Amniotic stem cell (primary cell): ENCODE measurements around the gene ASIC4.

Experiments
- DNase-seq: peaks from one replicate; lab custom pipeline; 2025; lab: John Stamatoyannopoulos, UW

ASIC4 gene, protein sequence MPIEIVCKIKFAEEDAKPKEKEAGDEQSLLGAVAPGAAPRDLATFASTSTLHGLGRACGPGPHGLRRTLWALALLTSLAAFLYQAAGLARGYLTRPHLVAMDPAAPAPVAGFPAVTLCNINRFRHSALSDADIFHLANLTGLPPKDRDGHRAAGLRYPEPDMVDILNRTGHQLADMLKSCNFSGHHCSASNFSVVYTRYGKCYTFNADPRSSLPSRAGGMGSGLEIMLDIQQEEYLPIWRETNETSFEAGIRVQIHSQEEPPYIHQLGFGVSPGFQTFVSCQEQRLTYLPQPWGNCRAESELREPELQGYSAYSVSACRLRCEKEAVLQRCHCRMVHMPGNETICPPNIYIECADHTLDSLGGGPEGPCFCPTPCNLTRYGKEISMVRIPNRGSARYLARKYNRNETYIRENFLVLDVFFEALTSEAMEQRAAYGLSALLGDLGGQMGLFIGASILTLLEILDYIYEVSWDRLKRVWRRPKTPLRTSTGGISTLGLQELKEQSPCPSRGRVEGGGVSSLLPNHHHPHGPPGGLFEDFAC

DNA sequence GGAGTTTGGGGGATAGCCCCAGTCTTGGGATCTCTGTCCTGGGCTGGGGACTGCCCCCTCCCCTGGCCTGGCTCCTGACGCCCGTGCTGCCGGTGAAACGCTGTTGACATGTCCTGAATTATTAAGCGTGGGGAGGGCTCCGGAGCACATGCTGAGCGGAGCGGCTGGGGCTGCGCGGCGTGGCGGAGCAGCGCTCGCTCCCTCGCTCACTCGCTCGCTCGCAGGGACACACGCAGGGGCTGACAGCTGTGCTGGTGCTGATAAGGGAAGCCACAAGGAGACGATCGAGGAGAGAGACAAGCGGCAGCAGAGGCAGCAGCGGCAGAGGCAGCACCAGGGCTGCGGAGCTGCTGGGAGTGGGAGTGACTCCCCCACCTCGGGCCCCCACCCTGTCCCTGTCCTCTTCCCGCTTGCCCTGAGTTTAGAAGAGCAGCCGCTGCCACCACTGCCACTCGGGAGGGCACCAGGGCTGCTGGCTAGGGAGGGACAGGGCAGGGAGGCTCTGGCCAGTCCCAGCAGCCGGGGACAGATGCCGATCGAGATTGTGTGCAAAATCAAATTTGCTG, at the start of gene ASIC4:
Gene ASIC4 (plus strand): TSS at position 287 of the 566 bp plus-strand sequence. CDS start 243 bp downstream, at position 530.
- DNase-seq, result no peak

DNA sequence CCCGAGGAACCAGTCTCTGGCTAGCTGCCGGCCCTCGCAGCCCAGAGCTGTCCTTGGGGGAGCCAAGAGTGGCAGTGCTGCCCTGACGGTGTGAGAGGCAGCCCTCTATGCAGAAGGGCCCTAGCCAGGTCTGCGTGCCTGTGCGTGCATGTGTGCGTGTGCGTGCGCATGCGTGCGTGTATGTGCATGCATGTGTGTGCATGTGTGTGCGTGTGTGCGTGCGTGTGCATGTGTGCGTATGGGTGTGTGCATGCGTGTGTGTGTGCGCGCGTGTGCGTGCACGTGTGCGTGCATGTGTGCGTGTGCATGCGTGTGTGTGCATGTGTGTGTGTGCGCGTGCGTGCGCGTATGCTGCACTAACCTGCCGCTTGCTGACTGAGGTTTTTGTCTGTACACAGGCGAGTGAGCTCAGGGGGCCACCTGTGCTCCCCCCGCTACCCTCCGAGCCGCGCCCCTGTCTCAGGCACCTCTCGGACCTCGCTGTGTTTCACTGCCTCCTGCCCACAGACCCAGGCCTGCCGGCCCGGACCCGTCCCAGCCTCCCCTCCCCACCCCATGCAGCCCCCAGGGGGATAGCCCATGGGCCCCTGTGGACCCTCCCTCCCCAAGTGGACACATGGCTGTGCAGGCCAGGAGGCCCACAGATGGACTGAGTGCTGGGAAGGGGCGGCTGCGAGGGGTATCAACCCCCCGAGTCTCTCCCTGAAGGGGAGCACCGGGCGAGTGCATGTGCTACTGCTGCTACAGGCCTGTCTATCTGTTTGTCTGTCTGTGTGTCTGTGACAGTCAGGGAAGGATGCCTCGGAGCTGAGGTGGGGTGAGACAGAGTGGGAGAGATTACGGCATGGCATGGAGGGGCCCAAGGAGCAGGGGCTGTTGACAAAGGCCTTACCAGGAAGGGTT, 48.4 kb upstream of the ASIC4 start:
- DNase-seq, result no peak

DNA sequence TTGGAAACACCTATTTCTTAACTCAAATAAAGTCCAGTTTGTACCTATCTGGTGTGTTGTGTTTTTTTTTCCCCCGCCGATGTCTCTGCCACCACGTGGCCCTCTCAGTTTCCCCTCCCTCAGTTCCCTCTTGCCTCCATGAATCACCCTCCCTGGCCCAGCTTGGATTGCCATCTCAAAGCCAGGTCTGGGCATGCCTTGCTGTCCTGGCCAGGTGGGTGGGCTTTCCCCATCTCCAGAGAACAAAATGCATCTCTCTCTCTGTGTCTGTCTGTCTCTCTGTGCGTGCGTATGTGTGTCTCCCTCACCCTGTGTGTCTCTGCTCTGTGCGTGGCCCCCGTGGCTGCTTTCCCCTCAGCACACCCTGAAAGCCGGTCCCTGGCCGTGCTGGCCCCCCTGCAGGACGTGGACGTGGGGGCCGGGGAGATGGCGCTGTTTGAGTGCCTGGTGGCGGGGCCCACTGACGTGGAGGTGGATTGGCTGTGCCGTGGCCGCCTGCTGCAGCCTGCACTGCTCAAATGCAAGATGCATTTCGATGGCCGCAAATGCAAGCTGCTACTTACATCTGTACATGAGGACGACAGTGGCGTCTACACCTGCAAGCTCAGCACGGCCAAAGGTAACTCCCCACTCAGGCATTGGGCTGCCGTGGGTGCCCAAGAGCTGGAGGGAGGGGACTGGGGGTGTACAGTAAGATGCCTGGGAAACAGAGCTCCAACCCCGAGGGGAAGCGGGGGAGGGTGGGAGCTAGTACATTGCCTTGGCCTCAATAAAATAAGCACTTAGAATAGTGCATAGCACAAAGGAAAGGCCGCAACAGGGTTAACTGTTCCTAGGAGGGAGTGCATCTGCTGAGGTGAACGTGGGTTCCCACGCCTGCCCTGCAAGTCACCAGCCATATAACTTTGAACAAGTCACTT, 47.2 kb upstream of the ASIC4 start:
- DNase-seq, result no peak

DNA sequence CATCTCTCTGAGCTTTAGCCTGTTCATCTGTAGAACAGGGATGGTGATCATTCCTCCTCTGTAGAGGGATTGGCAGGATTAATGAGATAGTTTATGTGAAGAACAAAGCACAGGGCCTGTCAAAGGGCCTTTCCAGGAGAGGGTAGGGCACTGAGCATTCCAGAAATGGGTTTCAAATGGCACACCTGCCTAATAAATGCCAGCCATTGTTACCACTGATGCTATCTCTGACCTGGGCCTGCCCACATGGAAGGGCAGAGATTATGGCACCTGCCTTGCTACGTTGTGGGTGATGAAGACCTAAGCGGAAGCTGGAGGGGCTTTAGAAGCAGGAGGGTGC, 46.6 kb upstream of the ASIC4 start:
- no peak for DNase-seq

DNA sequence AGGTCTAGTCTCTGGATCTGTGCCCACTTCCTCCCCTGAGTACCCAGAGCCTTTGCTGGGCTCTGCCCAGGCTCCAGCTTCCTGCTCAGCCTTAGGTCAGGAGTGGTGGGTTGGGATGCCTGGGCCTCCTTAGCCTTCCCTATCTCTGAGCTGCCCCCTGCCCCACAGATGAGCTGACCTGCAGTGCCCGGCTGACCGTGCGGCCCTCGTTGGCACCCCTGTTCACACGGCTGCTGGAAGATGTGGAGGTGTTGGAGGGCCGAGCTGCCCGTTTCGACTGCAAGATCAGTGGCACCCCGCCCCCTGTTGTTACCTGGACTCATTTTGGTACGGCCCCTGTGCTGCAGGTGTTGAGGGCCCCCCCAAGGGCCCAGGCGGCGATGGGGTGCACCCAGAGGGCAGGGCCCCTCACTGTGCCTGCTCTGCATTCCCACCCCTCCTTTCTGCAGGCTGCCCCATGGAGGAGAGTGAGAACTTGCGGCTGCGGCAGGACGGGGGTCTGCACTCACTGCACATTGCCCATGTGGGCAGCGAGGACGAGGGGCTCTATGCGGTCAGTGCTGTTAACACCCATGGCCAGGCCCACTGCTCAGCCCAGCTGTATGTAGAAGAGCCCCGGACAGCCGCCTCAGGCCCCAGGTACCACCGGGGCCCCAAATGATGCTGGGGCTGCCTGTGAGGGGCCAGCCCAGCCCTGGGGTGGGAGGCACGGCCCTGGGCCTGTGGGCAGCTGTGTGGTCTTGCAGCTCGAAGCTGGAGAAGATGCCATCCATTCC, 45.7 kb upstream of the ASIC4 start:
- DNase-seq, result no peak

DNA sequence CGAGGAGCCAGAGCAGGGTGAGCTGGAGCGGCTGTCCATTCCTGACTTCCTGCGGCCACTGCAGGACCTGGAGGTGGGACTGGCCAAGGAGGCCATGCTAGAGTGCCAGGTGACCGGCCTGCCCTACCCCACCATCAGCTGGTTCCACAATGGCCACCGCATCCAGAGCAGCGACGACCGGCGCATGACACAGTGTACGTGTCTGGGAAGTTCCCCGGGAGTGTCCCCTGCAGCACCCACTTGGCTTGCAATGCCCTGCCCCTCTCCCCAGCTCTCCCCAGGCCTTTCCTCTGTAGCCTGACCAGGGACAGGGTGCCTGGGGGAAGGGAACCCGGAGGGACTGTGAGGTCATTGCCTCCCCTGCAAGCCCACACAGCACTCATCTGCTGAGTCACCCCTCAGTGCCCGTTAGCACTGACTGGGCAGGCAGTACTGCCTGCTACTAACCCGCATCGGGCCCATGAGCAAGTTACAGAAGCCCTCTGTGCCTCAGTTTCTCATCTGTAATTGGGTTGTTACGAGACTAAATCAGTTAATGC, 45.0 kb upstream of the ASIC4 start:
- peak; percentile 32 for DNase-seq

DNA sequence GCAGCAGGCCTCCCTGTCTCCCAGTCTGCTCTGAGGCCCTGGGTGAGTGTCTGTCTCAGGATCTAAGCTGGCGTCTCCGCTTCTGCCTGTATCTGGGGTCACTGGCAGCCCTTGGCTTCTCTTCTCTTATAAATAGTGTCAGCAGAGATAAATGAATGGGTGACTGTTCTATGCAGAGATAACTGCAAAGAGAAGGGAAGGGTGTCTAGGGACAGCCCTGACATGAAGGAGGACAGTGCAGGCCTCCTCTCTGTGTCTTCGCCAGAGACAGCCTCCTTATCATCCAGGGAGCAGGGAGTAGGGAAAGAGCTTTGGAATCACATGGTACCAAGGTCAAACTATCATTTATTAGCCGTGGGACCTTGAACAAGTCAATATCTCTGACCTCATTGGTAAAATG, 43.9 kb upstream of the ASIC4 start:
- no peak for DNase-seq

DNA sequence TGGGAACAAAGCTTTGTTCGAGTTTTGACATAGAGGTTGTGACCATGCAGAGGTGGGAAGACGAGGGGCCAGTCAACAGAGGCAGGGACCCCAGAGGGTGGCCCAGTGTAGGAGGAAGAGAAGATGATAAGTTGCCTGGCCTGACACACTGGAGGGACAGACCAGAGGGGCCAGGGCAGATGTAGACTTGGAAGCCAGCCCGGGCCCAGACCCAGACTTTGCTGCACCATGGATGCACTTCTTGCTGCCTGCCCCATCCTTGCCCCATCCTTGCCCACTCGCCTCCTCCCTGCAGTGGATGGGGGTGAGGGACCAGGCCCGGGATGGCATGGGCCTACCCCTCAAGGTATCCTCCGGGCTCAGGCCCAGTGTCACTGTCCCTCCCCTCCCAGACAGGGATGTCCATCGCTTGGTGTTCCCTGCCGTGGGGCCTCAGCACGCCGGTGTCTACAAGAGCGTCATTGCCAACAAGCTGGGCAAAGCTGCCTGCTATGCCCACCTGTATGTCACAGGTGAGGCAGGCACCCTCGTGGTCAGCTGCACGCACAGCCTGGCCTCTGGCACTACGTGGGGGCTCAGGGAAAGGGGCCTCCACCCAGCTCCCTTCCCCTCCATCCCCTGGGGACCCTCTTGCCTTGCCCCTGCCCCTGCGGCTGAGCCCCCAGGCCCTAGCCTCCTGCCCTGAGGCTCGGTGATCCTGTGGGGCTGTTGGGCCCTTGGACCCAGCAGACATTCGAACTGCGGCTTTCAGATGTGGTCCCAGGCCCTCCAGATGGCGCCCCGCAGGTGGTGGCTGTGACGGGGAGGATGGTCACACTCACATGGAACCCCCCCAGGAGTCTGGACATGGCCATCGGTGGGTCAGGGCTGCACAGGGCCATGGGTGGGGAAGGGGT, 42.6 kb upstream of the ASIC4 start:
- no peak for DNase-seq

DNA sequence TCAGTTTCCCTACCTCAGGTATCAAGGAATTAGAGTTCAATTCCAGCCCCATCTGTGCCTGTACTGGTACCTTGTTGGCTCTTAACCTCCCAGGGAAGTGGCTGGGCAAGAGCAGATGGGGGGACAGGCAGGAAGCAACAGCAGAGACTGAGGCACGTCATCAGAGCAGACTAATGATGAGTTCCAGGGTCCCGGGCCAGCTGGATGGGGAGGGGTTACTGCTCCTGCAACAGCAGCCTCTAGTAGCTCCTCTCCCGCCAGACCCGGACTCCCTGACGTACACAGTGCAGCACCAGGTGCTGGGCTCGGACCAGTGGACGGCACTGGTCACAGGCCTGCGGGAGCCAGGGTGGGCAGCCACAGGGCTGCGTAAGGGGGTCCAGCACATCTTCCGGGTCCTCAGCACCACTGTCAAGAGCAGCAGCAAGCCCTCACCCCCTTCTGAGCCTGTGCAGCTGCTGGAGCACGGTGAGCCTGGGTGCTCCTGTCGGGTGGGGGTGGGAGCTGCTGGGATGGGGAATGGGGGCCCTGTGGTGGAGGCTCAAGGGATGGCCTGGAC, 41.6 kb upstream of the ASIC4 start:
- DNase-seq, result no peak

DNA sequence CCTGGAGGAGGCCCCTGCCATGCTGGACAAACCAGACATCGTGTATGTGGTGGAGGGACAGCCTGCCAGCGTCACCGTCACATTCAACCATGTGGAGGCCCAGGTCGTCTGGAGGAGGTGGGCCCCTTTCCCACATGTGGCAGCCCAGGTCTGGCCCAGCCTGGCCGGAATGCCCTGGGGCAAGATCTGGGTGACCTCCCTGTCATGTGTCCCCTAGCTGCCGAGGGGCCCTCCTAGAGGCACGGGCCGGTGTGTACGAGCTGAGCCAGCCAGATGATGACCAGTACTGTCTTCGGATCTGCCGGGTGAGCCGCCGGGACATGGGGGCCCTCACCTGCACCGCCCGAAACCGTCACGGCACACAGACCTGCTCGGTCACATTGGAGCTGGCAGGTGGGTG, 40.8 kb upstream of the ASIC4 start:
- DNase-seq, result no peak

DNA sequence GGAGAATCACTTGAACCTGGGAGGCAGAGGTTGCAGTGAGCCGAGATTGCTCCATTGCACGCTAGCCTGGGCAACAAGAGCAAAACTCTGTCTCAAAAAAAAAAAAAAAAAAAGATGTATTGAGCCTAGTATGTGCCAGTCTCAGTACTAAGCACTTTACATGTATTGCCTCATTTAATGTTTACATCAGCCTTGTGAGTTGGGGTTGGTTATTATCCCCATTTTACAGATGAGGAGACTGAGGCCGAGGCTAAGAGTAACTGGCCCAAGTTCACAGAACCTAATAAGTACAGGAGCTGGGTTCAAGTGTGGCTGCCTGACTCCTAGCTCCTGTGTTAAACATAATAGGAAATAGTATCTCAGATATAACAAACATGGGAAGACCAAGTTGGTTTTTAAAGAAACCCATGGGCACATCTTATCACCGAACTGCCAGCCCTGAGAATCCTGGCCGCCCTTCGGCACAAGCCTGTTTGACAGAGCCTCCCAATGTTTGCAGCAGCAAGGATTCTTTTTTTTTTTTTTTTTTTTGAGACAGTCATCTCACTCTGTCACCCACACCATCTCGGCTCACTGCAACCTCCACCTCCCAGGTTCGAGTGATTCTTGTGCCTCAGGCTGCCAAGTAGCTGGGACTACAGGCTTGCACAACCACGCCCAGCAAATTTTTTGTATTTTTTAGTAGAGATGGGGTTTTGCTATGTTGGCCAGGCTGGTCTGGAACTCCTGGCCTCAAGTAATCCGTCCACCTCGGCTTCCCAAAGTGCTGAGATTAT, 39.8 kb upstream of the ASIC4 start:
- DNase-seq, result no peak

DNA sequence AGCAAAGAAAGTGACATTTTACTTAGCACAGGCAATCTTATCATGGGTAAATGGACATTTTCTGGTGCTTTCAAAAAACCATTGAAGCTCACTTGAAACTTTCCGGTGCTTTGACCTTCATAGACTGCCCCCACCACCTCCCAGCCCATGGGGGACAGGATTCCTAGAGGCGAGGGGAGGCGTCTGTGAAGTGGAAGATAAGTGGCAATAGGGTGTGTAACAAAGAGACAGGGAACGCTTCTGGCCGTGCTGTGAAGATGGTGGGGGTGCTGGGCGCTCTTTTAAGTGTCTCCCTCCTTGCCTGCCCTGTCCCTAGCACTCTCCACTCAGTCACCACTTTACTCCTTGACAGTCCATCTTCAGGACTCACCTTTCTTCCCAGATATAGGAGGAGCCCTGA, 39.0 kb upstream of the ASIC4 start:
- no peak for DNase-seq

DNA sequence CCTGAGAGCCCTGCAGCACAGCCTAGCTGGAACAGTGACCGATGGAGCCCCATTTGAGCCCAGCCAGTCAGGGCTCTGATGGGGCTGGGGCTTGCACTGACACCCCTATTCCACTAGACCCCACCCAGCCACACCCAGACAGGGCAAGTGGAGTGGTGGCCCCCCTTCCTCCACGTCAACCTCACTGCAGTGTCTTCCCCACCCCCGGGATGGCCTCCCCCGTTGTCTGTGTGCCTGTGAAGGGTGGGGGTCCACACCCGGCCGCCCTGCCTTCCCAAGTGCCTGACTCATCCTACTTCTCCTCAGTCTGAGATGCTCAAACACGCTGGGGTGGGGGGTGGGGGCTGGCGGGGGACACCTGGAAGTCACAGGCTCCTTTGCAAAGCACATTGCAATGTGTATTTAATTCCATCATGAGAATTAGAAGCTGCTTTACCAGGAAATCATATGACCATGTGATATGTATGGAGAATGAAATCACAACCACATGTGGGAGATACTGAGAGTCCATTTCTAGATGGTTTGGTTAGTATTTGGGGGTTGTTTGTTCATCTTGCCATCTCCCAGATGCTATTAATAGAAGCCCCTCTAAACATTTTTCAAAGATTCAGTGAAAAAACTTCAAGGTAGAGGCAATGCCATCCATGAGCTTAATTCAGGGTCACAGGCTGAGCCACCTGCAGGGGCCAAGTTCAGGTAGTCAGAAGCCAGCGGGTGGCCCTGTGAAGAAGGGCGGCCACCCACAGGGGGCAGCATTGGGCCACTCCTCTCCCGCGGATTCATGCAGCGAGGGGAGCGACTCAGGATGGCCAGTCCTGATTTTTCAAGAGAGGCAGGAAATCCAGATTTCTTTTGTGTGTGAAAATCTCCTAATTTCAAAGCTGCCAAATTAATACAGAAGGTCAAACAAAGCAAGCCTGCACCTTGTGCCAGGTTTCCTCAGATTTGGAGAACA, 38.3 kb upstream of the ASIC4 start:
- no peak for DNase-seq

DNA sequence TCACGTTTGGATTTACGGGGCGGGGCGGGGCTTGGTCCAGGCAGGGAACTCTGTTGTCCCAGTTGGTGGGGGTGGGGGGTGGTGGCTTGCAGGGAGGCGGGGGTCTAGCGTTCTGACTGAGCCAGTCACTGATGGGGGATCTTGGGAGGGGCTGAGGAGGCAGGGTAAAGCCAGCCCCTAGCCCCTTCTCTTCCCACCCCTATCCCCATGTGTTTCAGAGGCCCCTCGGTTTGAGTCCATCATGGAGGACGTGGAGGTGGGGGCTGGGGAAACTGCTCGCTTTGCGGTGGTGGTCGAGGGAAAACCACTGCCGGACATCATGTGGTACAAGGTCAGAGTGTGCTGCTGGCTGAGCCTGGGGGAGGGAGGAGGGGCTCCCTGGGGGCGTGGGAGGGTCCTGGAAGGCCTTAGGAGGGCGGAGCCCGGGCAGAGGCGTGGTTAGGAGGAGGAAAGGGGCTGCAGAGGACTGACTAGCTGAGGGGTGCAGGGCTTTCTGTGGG, 37.6 kb upstream of the ASIC4 start:
- no peak for DNase-seq

DNA sequence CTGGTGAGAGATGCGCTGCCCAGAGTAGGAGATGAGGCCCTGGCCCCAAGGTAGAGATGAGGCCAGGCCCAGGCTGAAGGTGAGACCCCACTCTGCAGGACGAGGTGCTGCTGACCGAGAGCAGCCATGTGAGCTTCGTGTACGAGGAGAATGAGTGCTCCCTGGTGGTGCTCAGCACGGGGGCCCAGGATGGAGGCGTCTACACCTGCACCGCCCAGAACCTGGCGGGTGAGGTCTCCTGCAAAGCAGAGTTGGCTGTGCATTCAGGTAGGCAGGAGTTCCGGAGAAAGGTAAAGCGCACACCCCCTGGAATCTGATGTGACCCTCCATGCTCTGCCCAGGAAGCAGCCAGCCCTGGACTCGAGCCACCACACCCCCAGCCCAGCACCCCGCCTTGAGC, 37.1 kb upstream of the ASIC4 start:
- no peak for DNase-seq

DNA sequence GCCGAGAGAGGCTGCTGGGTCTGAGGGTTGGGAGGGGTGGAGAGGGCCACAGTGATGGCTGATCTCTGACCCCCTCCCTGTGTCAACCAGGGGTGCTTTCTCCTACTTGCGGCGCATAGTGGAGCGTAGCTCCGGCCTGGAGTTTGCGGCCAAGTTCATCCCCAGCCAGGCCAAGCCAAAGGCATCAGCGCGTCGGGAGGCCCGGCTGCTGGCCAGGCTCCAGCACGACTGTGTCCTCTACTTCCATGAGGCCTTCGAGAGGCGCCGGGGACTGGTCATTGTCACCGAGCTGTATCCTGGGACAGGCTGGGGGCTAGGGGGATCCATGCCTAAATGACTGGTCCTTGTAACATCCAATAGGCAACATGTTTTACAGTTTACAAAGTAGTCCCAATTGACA, 36.5 kb upstream of the ASIC4 start:
- DNase-seq, result no peak

DNA sequence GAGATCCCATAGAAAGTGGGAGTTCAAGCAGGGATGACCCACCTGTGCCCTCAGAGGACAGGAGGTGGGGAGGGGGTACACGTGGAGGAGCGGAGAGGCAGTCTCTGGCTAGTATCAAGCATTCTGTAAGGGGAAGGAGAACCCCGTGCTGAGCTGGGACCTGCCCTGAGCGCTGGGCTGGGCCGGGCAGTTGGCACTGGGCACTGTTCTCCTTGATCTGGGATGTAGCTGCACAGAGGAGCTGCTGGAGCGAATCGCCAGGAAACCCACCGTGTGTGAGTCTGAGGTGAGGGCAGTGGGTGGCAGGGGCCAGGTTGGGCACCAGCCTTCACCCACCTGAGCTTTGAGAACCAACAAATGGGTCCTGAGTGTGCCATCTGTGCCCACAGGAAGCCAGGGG, 35.4 kb upstream of the ASIC4 start:
- DNase-seq, result no peak
